ENCODE measurements around the gene OGDHL. TPM values are rescaled to one million over a fixed set of nuclear protein-coding genes. Genes with fewer than 3 reads are reported as not detected.

OGDHL gene
- total and polyA plus RNA-seq, 2 experiments from 2014 or later, result 25.8 to 44.6 TPM

- Histone ChIP-seq H3K4me3 (no peak overlapping the region), H3K36me3 (peaks cover 13% of the 10 kb centered on the region), H3K27me3 (no peaks in the 10 kb centered on the region), H3K27ac (no peak overlapping the region), H3K9me3 (ENCODE audit: low read depth) (no peaks in the 10 kb centered on the region), H3K4me1 (ENCODE audit: low read depth) (no peaks in the 10 kb centered on the region)
- no peak for DNase-seq (ENCODE audit: low read depth in 1 of 2, low spot score in 1 of 2)
- TF ChIP-seq CTCF (IDR thresholded peaks at IDR 0.05; ENCODE audit: low read depth, low read length), result no peak
Observed at GRCh38 chr10:49745756-49746155, 16.4 kb downstream of the OGDHL start.

- no peak overlapping the region for H3K27ac ChIP-seq
- H3K9me3 ChIP-seq (ENCODE audit: low read depth), result no peaks in the 10 kb centered on the region
- no peak for TF ChIP-seq CTCF (IDR thresholded peaks at IDR 0.05; ENCODE audit: low read depth, low read length)
- DNase-seq (ENCODE audit: low read depth in 1 of 2, low spot score in 1 of 2), result no peak
- H3K4me1 ChIP-seq (ENCODE audit: low read depth), result no peaks in the 10 kb centered on the region
- peaks cover 13% of the 10 kb centered on the region for H3K36me3 ChIP-seq
- H3K4me3 ChIP-seq, result no peak overlapping the region
- H3K27me3 ChIP-seq, result no peaks in the 10 kb centered on the region
Observed at GRCh38 chr10:49744924-49745605, 17.1 kb downstream of the OGDHL start.

GRCh38 chr10:49744091-49744685, 17.9 kb downstream of the OGDHL start:
- H3K4me1 ChIP-seq (ENCODE audit: low read depth), result no peaks in the 10 kb centered on the region
- no peaks in the 10 kb centered on the region for H3K9me3 ChIP-seq (ENCODE audit: low read depth)
- no peak overlapping the region for H3K4me3 ChIP-seq
- peaks cover 13% of the 10 kb centered on the region for H3K36me3 ChIP-seq
- no peak for DNase-seq (ENCODE audit: low read depth in 1 of 2, low spot score in 1 of 2)
- no peaks in the 10 kb centered on the region for H3K27me3 ChIP-seq
- TF ChIP-seq CTCF (IDR thresholded peaks at IDR 0.05; ENCODE audit: low read depth, low read length), result no peak
- H3K27ac ChIP-seq, result no peak overlapping the region

- Histone ChIP-seq H3K9me3 (ENCODE audit: low read depth) (no peaks in the 10 kb centered on the region), H3K36me3 (peaks cover 13% of the 10 kb centered on the region), H3K27me3 (no peaks in the 10 kb centered on the region), H3K27ac (no peak overlapping the region), H3K4me1 (ENCODE audit: low read depth) (no peaks in the 10 kb centered on the region), H3K4me3 (no peak overlapping the region)
- no peak for DNase-seq (ENCODE audit: low read depth in 1 of 2, low spot score in 1 of 2)
- TF ChIP-seq CTCF (IDR thresholded peaks at IDR 0.05; ENCODE audit: low read depth, low read length), result no peak
Observed at GRCh38 chr10:49743464-49744075, 18.6 kb downstream of the OGDHL start.

GRCh38 chr10:49742683-49743463, 19.2 kb downstream of the OGDHL start:
- Histone ChIP-seq H3K4me3 (no peak overlapping the region), H3K9me3 (ENCODE audit: low read depth) (no peaks in the 10 kb centered on the region), H3K27me3 (no peaks in the 10 kb centered on the region), H3K4me1 (ENCODE audit: low read depth) (no peaks in the 10 kb centered on the region), H3K36me3 (peaks cover 18% of the 10 kb centered on the region), H3K27ac (no peak overlapping the region)
- TF ChIP-seq CTCF (IDR thresholded peaks at IDR 0.05; ENCODE audit: low read depth, low read length), result no peak
- DNase-seq (ENCODE audit: low read depth in 1 of 2, low spot score in 1 of 2), result no peak
